ENCODE measurements around the gene RERG. TPM values are rescaled to one million over a fixed set of nuclear protein-coding genes. Genes with fewer than 3 reads are reported as not detected.

Gene RERG
- total RNA-seq: 1 to 10 TPM; 1.0 to 1.4 TPM
- 1 to 10 TPM; 1.0 to 1.2 TPM for polyA plus RNA-seq

GRCh38 chr12:15220915-15221885 lies at the start of gene RERG:
TSS of gene RERG (minus strand) at chr12:15221417. CDS start at chr12:15217489, 3,928 bp downstream.
- 7% methylated on average over 55 of the region's 55 CpGs for WGBS
- TF ChIP-seq TAF1 (conservative IDR thresholded peaks at IDR 0.05) (no peak), RAD21 (IDR thresholded peaks at IDR 0.05) (peak; percentile 83 to 89), EGR1 (IDR thresholded peaks at IDR 0.05; ENCODE audit: low read depth in 2 of 2) (no peak), GABPA (IDR thresholded peaks at IDR 0.05 in 1 of 2, conservative IDR thresholded peaks at IDR 0.05 in 1 of 2) (no peak), JUND (IDR thresholded peaks at IDR 0.05) (no peak), RXRA (IDR thresholded peaks at IDR 0.05) (no peak)
- TF ChIP-seq, protein P1, sequence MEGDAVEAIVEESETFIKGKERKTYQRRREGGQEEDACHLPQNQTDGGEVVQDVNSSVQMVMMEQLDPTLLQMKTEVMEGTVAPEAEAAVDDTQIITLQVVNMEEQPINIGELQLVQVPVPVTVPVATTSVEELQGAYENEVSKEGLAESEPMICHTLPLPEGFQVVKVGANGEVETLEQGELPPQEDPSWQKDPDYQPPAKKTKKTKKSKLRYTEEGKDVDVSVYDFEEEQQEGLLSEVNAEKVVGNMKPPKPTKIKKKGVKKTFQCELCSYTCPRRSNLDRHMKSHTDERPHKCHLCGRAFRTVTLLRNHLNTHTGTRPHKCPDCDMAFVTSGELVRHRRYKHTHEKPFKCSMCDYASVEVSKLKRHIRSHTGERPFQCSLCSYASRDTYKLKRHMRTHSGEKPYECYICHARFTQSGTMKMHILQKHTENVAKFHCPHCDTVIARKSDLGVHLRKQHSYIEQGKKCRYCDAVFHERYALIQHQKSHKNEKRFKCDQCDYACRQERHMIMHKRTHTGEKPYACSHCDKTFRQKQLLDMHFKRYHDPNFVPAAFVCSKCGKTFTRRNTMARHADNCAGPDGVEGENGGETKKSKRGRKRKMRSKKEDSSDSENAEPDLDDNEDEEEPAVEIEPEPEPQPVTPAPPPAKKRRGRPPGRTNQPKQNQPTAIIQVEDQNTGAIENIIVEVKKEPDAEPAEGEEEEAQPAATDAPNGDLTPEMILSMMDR (IDR thresholded peaks at IDR 0.05; ENCODE audit: low read depth, low read length, missing input control): peak; percentile 89
- TF ChIP-seq, protein P2, sequence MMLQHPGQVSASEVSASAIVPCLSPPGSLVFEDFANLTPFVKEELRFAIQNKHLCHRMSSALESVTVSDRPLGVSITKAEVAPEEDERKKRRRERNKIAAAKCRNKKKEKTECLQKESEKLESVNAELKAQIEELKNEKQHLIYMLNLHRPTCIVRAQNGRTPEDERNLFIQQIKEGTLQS (IDR thresholded peaks at IDR 0.05): no peak
- peaks cover 1 to 7% (median 5%) of the 10 kb centered on the region in 4 donors for H3K4me1 ChIP-seq (ENCODE audit: control insufficient read depth in 4 of 4, insufficient read depth in 4 of 4, low read length in 3 of 4)
- no peaks in the 10 kb centered on the region for H3K9me3 ChIP-seq (ENCODE audit: control insufficient read depth in 4 of 4, low read length in 3 of 4)
- H3K4me3 ChIP-seq (ENCODE audit: low read depth in 1 of 3, low read length in 3 of 3): peak within 1 kb of the TSS; percentile 28 to 65 (median 51)
- H3K27ac ChIP-seq (ENCODE audit: low read depth in 1 of 2, low read length in 2 of 2): peak within 1 kb of the TSS; percentile 14 to 80
- H3K9ac ChIP-seq (ENCODE audit: low read depth in 1 of 2, low read length in 2 of 2): no peak within 1 kb of the TSS
- H3K36me3 ChIP-seq (ENCODE audit: control insufficient read depth in 4 of 4, insufficient read depth in 3 of 4, low read depth in 1 of 4, low read length in 3 of 4): no peaks in the 10 kb centered on the region
- peak; percentile 81 for DNase-seq (ENCODE audit: low spot score)
- H3K27me3 ChIP-seq (ENCODE audit: control insufficient read depth in 4 of 4, insufficient read depth in 4 of 4, low read length in 3 of 4): peaks cover 0 to 6% (median 0%) of the 10 kb centered on the region in 4 donors

- Histone ChIP-seq H3K36me3 (ENCODE audit: control insufficient read depth in 4 of 4, insufficient read depth in 3 of 4, low read depth in 1 of 4, low read length in 3 of 4) (no peaks in the 10 kb centered on the region), H3K9ac (ENCODE audit: low read depth in 1 of 2, low read length in 2 of 2) (no peak overlapping the region), H3K4me1 (ENCODE audit: control insufficient read depth in 4 of 4, insufficient read depth in 4 of 4, low read length in 3 of 4) (peaks cover 0 to 2% (median 0%) of the 10 kb centered on the region in 4 donors), H3K9me3 (ENCODE audit: control insufficient read depth in 4 of 4, low read length in 3 of 4) (no peaks in the 10 kb centered on the region), H3K27ac (ENCODE audit: low read depth in 1 of 2, low read length in 2 of 2) (no peak overlapping the region), H3K27me3 (ENCODE audit: control insufficient read depth in 4 of 4, insufficient read depth in 4 of 4, low read length in 3 of 4) (peaks cover 0 to 4% (median 0%) of the 10 kb centered on the region in 4 donors), H3K4me3 (ENCODE audit: low read depth in 1 of 3, low read length in 3 of 3) (no peak overlapping the region)
- no peak for DNase-seq (ENCODE audit: low spot score)
- 73% methylated on average over 4 of the region's 4 CpGs for WGBS
- TF ChIP-seq FOXA1 (IDR thresholded peaks at IDR 0.05) (no peak), TAF1 (conservative IDR thresholded peaks at IDR 0.05) (no peak), ZBTB33 (IDR thresholded peaks at IDR 0.05) (no peak), HNF4A (conservative IDR thresholded peaks at IDR 0.05) (no peak), GABPA (IDR thresholded peaks at IDR 0.05 in 1 of 2, conservative IDR thresholded peaks at IDR 0.05 in 1 of 2) (no peak), HNF4G (IDR thresholded peaks at IDR 0.05) (no peak), RXRA (IDR thresholded peaks at IDR 0.05) (no peak), FOXA2 (IDR thresholded peaks at IDR 0.05) (no peak), JUND (IDR thresholded peaks at IDR 0.05) (no peak), NR2F2 (IDR thresholded peaks at IDR 0.05) (no peak), EGR1 (IDR thresholded peaks at IDR 0.05; ENCODE audit: low read depth in 2 of 2) (no peak)
- TF ChIP-seq, protein P1 (IDR thresholded peaks at IDR 0.05; ENCODE audit: low read depth, low read length, missing input control): no peak
- TF ChIP-seq, protein P3, sequence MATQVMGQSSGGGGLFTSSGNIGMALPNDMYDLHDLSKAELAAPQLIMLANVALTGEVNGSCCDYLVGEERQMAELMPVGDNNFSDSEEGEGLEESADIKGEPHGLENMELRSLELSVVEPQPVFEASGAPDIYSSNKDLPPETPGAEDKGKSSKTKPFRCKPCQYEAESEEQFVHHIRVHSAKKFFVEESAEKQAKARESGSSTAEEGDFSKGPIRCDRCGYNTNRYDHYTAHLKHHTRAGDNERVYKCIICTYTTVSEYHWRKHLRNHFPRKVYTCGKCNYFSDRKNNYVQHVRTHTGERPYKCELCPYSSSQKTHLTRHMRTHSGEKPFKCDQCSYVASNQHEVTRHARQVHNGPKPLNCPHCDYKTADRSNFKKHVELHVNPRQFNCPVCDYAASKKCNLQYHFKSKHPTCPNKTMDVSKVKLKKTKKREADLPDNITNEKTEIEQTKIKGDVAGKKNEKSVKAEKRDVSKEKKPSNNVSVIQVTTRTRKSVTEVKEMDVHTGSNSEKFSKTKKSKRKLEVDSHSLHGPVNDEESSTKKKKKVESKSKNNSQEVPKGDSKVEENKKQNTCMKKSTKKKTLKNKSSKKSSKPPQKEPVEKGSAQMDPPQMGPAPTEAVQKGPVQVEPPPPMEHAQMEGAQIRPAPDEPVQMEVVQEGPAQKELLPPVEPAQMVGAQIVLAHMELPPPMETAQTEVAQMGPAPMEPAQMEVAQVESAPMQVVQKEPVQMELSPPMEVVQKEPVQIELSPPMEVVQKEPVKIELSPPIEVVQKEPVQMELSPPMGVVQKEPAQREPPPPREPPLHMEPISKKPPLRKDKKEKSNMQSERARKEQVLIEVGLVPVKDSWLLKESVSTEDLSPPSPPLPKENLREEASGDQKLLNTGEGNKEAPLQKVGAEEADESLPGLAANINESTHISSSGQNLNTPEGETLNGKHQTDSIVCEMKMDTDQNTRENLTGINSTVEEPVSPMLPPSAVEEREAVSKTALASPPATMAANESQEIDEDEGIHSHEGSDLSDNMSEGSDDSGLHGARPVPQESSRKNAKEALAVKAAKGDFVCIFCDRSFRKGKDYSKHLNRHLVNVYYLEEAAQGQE (IDR thresholded peaks at IDR 0.05): no peak
- TF ChIP-seq, protein P2 (IDR thresholded peaks at IDR 0.05): no peak
These were observed 49.4 kb upstream of the RERG start for GRCh38 chr12:15270591-15270990.
